Type B pancreatic cell (in vitro differentiated cells): Measurements from ENCODE around the gene ESRRB. TPM values are rescaled to one million over a fixed set of nuclear protein-coding genes. Genes with fewer than 3 reads are reported as not detected.

Experiments
- DNase-seq: peaks from one replicate; pipeline ENCODE4 v3.0.0; 2021; ENCODE audit warnings: mixed read lengths; ENCODE audit not compliant: unreplicated experiment; ENCODE audit errors: extremely low spot score
- H3K27ac Mint-ChIP-seq: 2 replicates; pipeline ENCODE4 v1.8.0; 2021; ENCODE audit warnings: mild to moderate bottlenecking, mixed read lengths
- H3K27me3 Mint-ChIP-seq: 2 replicates; pipeline ENCODE4 v1.8.0; 2021; ENCODE audit warnings: mixed read lengths
- H3K36me3 Mint-ChIP-seq: 2 replicates; pipeline ENCODE4 v1.8.0; 2021; ENCODE audit warnings: mixed read lengths
- H3K4me1 Mint-ChIP-seq: one replicate; pipeline ENCODE4 v1.8.0; 2021; ENCODE audit warnings: mixed read lengths; ENCODE audit not compliant: unreplicated experiment
- H3K4me3 Mint-ChIP-seq: 2 replicates; pipeline ENCODE4 v1.8.0; 2021; ENCODE audit warnings: mild to moderate bottlenecking, mixed read lengths
- H3K9me3 Mint-ChIP-seq: 2 replicates; pipeline ENCODE4 v1.8.0; 2021; ENCODE audit warnings: mixed read lengths
- CTCF ChIP-seq: fragments of 200-600 bp; sonication (generic); conservative IDR thresholded peaks from 2 replicates; pipeline ENCODE4 v1.5.0; 2021; ENCODE audit warnings: antibody characterized with exemption, mild to moderate bottlenecking
- total RNA-seq: library from RNA; stranded (reverse); gene quantifications from 2 replicates; pipeline ENCODE4 v1.2.1, GENCODE V29; 2021; ENCODE audit warnings: low replicate concordance

Gene ESRRB
- total RNA-seq, 1 donor from 2014 or later: 0.94 TPM

DNA sequence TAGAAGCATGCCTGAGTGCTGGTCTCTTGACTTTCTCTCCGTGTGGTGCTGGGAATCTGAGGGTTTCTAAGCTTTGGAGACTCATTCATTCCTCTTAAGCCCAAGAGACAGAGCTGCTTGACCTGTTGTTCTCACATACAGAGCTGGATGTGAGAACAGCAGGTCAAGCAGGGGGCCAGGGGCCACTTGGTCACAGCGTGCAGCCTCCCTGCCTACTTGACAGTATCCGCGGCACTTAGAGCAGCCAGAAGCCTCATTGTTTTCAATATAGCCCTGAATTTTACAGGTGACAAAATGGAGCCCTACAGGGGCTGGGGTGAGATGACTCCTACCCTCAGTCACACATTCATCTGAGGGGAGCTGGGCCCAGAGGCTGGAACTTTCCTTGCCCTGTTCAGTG lies 88.9 kb downstream of the ESRRB start:
- no peak overlapping the region for H3K27ac Mint-ChIP-seq
- peaks cover 8% of the 10 kb centered on the region for H3K27me3 Mint-ChIP-seq
- no peaks in the 10 kb centered on the region for H3K36me3 Mint-ChIP-seq
- H3K4me3 Mint-ChIP-seq: no peak overlapping the region
- no peaks in the 10 kb centered on the region for H3K9me3 Mint-ChIP-seq
- no peak for DNase-seq
- peaks cover 16% of the 10 kb centered on the region for H3K4me1 Mint-ChIP-seq
- TF ChIP-seq CTCF: no peak

GRCh38 chr14:76465664-76466063 lies 89.7 kb downstream of the ESRRB start:
- Mint-ChIP-seq H3K27ac (no peak overlapping the region), H3K9me3 (no peaks in the 10 kb centered on the region), H3K27me3 (peaks cover 8% of the 10 kb centered on the region), H3K4me3 (no peak overlapping the region), H3K4me1 (peaks cover 16% of the 10 kb centered on the region), H3K36me3 (no peaks in the 10 kb centered on the region)
- no peak for TF ChIP-seq CTCF
- no peak for DNase-seq

DNA sequence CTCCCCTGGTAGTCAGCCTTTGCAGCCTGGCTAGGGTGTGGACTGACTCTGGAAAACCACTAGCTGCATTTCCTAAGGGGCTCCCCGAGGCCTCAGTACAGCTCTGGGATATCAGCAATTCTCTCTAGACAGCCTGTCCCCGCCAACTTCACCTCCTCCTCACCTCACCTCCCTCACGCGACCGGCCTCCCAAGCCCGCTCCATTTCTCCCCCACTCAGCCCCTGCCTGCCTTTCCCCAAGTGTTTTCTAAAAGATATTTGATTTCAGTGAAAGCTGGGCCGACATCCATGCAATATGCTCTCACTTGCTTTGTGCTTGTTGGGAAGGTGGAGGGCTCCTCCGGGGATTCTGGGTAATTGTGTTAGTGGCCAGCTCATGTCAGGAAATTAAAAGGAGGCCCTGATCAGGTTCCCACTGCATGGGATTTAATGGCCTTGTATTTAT lies 91.8 kb downstream of the ESRRB start:
- H3K27me3 Mint-ChIP-seq: peaks cover 23% of the 10 kb centered on the region
- no peak overlapping the region for H3K27ac Mint-ChIP-seq
- no peak for DNase-seq
- no peaks in the 10 kb centered on the region for H3K9me3 Mint-ChIP-seq
- peaks cover 16% of the 10 kb centered on the region for H3K4me1 Mint-ChIP-seq
- H3K4me3 Mint-ChIP-seq: no peak overlapping the region
- H3K36me3 Mint-ChIP-seq: no peaks in the 10 kb centered on the region
- TF ChIP-seq CTCF: no peak

- no peak overlapping the region for H3K27ac Mint-ChIP-seq
- H3K9me3 Mint-ChIP-seq: no peaks in the 10 kb centered on the region
- H3K36me3 Mint-ChIP-seq: no peaks in the 10 kb centered on the region
- DNase-seq: no peak
- TF ChIP-seq CTCF: no peak
- no peak overlapping the region for H3K4me3 Mint-ChIP-seq
- peaks cover 23% of the 10 kb centered on the region for H3K4me1 Mint-ChIP-seq
- H3K27me3 Mint-ChIP-seq: peaks cover 27% of the 10 kb centered on the region
Measured at GRCh38 chr14:76472199-76472723, 96.3 kb downstream of the ESRRB start.

GRCh38 chr14:76473481-76474263 lies 97.7 kb downstream of the ESRRB start:
- peaks cover 14% of the 10 kb centered on the region for H3K4me1 Mint-ChIP-seq
- no peak for DNase-seq
- no peaks in the 10 kb centered on the region for H3K36me3 Mint-ChIP-seq
- H3K27me3 Mint-ChIP-seq: peaks cover 26% of the 10 kb centered on the region
- H3K27ac Mint-ChIP-seq: peak overlapping the region; percentile 59
- TF ChIP-seq CTCF: peak; percentile 60
- H3K9me3 Mint-ChIP-seq: no peaks in the 10 kb centered on the region
- H3K4me3 Mint-ChIP-seq: peak overlapping the region; percentile 49
